GM21390 (cell line): ENCODE measurements around the gene TMEM270.
"Not testable (repeated sequence)": the region's sequence is repeated elsewhere in the genome, so short reads cannot be mapped to it uniquely, and the experiment has no call there.

Source experiments
- ATAC-seq: cut with Tn5 transposase; IDR thresholded peaks from one replicate; pipeline ENCODE4 v1.9.1; 2021; ENCODE audit not compliant: unreplicated experiment

Gene TMEM270, protein sequence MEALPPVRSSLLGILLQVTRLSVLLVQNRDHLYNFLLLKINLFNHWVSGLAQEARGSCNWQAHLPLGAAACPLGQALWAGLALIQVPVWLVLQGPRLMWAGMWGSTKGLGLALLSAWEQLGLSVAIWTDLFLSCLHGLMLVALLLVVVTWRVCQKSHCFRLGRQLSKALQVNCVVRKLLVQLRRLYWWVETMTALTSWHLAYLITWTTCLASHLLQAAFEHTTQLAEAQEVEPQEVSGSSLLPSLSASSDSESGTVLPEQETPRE

DNA sequence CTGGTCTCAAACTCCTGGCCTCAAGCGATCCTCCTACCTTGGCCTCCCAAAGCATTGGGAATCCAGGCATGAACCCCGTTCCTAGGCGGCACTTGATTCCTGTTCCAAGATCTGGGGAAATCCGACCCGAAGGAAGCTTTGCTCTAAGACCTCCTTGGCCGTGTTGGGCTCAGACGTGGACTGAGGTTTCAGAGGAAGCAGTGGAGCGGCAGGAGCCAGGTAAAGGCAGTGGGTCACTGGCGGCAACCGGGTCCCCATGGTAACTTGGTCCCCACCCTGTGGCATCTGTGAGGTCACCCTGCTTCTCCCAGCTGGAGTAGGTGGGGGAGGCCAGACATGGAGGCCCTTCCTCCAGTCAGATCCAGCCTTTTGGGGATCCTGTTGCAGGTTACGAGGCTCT is at the start of gene TMEM270:
TMEM270 (plus strand) TSS at position 301 of the 400 bp plus-strand sequence; CDS start at position 337, 36 bp downstream.
- no peak for ATAC-seq

DNA sequence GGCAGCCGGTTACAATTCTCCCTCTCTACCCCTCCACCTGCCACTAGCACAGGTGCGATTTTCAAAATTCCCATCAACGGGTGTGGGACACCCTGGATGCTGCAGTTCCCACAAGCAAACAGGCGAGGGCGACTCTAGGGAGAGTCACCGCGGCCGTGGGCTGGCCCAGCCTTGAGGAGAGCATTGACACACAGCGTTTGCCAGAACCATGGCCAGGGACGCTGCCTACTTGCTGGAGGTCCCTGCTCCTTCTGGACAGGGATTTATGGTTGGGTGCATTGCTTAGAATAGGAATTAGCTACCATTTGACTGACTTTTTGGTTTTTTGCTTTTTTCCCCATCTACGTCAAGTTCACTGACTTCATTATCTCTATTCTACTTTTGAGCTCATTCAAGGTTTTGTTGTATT is 49.2 kb upstream of the TMEM270 start:
- ATAC-seq, result no peak

DNA sequence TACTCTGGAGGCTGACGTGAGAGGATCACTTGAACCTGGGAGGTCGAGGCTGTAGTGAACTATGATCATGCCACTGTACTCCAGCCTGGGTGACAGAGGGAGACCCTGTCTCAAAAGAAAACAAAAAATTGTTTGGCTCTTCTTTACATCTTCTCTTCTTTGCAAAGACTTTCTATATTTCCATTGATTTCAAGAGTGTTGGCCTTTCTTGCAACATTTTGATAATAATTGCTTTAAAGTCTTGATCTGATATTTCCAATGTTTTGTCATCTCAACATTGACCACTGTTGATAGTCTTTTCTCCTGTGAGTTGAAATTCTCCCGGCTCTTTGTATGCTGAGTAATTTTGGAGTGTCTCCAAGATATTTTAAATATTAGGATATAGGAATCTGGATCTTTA is 48.0 kb upstream of the TMEM270 start:
- no peak for ATAC-seq

DNA sequence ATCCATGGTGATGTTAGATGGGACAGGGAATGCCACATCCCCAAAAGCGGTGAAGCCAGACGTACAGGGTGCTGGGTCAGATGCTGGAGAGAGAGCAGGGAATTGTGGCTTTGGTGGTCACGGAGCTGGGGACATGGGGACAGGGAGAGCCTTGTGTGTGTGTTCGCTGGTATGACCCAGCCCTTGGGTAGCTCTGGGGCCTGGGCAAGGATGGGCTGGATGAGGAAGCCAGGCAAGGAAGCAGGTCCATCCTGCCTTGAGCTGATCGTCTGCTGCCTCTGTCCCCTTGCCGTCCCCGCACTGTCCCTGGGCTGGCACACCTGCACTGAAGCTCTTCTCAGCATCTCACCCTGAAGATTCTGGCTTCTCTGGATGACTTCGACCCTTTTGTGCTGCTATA is 45.5 kb upstream of the TMEM270 start:
- no peak for ATAC-seq

DNA sequence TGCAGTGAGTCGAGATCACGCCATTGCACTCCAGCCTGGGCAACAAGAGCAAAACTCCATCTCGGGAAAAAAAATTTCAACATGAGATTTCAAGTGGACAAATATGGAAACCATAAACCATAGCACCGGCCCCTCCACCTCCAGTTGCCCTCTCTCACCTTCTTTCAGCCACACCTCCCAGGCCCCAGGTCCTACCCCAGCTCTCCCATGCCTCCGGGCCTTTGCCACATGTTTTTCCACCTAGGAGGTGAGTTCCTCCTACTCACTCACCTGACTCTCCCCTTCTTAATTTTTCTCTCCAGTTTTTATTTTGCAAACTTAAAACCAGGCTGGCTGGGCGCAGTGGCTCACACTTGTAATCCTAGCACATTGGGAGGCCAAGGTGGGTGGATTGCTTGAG is 43.8 kb upstream of the TMEM270 start:
- ATAC-seq, result no peak

DNA sequence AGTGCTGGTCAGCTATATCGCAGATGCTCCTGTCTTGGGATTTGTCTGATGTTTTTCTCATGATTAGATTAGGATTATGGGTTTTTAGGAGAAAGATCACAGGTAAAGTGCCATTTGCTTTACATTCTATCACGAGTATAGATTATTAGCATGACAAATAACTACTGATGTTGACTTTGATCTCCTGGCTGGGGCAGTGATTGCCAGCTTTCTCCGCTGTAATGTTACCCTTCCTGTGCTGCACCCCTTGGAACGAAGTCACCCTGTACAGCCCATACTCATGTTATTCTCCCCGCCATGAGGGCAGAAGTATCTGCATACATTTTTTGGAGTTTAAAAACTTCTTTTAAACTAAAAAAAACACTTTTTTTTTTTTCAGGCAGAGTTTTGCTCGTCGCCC is 40.9 kb upstream of the TMEM270 start:
- ATAC-seq, result no peak

DNA sequence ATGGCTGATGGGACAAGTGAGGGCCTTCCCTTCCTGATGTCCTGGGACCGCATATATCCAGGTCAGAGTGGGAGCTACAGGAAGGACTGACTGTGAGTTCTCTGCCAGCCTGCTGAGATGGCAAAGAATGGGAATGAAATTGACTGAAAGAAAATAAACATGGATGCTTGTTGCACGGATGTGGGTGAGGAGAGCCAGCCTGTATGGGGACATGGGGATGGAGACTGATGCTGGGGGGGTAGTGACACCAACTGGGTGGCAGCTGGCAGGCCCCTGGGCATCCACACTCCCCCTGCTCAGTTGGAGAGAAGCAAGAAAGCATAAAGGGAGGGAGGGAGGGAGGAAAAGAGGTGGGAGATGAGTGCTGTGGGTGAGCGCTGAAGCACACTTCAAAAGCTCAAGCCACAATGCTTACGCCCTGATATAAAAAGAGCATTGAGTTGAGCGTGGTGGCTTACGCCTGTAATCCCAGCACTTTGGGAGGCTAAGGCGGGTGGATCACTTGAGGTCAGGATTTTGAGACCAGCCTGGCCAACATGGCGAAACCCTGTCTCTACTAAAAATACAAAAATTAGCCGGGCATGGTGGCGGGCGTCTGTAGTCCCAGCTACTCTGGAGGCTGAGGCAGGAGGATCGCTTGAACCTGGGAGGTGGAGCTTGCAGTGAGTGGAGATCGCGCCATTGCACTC is 39.2 kb upstream of the TMEM270 start:
- ATAC-seq, result not testable (repeated sequence)

DNA sequence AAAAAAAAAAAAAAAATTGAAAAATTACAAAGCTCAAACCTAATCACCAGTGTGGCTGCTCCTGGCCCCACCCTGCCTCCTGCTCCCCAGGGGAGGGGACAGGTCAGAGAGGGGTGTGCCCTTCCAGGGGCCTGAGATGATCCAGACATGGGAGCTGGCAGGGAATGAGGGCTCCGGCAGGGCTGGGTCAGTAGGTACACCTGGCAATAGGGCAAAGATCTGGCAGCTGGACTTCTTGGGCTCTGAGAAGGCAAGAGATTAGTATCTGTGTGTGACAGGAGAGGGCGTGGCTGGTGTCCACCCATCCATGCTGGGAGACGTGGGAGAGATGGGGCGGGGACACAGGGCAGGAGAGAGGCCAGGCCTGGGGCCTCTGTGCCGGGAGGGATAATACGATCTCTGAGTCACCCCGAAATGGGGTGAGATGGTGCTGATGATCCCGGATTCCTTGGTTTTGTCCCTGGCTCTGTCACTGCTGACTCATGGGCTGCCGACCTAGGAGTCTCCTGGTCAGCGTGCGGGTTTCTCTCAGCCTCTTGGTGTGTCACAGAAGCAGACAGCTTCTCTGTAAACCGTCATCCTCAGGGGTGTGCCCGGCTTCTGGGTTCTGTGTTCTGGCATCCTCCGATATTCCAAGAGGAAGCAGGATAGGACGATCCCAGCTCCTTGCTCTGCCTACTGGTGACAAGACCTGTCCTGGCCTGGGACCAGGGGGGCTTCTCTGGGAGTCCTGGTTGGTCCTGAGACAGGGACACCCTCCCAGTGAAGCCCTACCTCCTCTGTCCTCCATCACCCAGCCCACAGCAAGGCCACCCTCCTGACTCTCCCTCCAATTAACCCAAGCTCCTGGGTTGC is 38.4 kb upstream of the TMEM270 start:
- no peak for ATAC-seq

DNA sequence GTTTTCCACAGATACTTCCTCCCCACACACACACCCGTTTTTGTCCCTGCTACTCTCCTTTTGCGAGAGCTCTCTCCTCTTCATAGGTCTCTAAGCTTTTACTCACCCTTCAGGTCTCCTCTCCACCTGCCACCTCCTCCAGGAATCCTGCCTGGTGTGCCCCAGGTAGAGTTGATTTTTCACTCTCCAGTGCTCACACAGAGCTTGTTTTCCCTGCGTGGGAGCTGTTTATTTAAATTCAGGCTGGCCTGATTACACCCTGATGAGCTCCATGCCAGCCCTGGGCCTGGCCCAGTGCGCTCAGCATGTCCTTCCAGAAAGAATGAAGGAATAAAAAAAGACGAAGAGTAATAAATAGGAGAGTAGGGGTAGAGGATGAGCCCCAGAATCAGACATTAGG is 37.7 kb upstream of the TMEM270 start:
- no peak for ATAC-seq

DNA sequence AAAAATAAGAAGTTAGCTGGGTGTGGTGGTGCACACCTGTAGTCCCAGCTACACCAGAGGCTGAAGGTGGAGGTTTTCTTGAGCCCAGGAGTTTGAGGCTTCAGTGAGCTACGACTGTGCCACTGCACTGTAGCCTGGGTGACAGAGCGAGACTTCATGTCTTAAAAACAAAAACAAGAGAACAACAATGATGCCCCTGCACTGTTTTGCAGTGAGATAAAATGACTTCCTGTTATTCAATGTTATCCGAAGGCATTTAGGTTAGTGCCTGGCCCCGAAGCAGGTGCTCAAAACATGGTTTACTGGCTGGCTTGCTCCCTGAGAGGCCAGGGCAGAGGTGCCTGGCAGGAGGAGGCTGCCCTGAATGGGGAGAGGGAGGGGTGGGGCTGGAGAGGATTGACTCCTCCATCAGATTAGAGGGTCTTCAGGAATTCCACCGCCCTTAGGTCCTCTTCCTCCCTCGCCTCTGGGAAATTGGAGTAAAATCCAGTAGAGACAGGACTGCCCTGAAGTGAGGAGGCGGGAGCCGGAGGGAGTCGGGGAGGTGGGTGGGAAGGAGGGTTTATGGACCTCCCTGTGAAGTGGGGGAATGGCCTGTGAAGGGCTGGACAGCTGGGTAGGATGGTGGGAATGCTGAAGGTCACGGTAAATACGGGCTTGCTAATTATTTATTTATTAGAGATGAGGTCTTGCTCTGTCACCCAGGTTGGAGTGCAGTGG is 36.9 kb upstream of the TMEM270 start:
- ATAC-seq, result no peak

DNA sequence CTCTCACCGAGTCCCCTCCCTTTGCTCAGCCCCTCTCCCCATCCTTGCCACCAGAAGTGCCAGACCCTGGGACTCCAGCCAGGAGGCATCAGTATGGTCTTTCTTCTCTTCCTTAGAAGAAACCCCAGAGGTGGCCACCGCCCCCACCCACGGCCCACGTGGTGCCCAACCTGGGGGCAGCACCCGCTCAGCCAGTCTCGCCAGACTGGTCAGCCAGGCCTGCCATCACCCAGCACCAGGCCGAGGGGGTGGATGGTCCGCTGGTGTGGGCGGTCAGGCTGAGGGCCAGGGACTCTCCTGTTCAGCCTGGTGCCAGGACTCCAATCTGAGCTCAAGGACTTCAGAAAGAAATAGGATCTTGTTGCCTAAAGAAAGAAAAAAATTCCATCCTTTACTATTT is 36.0 kb upstream of the TMEM270 start:
- ATAC-seq, result no peak

DNA sequence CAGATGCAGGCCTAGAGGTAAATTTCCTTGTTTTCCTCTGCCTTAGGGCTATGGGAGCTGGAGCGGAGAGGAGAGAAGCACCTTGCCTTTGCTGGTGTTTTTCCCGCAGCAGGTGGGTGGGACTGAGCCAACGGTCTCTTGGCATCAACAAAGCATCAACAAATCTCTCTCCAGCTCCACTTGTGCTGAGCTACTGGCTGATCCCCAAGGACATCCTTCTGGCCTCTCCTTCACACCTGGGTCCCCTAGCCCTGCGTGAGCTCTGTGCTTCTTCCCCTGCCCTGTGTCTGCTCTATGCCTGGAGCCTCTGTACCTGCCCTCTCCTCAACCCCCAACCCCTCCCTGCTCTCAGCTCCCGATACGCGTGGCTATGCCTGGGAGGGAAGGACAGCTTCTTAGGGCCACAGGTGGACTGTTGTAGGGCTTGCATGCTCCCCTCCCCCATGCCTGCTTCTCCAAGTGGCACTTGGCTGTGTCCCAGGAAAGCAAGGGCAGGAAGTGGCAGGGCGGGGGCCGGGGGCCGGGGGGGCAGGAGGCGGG is 33.3 kb upstream of the TMEM270 start:
- ATAC-seq, result no peak

DNA sequence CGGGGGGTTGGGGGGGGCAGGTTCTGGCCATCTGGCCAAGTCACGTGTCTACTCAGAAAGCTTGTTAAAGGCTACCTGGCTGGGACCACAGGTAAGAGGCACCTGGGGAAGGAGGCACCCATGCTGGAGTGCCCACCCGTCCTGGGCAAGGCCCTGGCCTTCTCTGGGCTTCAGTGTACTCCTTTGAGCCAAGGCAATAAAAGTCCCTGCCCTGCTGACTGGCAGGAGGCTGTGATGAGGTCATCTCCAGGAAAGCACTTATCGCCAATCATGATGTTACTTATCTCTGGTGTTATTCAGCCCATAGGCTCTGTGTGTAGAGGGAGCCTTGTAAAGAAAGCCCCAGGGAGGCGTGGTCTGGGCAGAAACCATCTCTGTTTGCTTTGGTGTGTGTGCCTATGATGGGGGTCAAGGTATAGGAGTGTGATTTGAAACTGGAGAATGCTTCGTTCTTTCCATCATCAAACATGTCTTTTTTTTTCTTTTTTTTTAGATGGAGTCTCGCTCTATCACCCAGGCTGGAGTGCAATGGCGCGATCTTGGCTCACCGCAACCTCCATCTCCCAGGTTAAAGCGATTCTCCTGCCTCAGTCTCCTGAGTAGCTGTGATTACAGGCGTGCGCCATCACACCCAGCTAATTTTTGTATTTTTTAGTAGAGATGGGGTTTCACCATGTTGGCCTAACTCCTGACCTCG is 32.7 kb upstream of the TMEM270 start:
- no peak for ATAC-seq

DNA sequence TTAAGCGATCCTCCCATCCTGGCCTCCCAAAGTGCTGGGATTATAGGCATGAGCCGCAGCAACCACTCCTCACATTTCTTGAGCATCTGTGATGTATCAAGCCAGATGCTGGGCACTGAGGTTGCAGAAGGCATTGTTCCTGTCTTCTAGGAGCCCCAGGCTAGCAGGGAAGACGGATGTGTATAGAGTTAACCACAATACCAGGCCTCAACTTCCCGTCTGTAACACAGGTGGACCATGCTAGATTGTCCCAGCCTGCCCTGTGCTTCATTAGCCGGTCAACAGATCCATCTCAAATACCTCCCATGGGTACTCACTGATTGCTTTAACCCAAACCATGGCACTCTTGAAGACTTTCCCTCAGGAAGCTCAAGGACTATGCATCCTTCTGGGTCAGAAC is 32.0 kb upstream of the TMEM270 start:
- no peak for ATAC-seq

DNA sequence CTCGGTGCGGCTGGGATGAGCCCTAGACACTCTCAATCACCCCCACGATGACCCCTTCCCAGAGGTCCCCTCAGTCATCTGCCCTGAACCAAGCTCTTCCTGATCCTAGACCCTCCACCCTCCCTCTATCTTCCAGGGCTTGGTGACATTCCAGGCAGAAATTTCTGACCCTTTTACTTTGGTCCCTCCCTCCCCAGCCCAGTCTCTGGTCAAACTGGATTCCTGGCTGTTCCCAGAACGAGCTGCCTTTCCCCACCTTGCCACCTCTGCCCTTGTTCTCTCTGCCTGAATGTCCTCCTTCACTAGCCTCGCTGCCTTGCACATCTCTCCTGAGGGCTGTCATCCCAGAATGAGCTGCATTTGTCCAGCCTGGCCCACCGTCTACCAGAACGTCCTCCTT is 31.5 kb upstream of the TMEM270 start:
- ATAC-seq, result no peak

DNA sequence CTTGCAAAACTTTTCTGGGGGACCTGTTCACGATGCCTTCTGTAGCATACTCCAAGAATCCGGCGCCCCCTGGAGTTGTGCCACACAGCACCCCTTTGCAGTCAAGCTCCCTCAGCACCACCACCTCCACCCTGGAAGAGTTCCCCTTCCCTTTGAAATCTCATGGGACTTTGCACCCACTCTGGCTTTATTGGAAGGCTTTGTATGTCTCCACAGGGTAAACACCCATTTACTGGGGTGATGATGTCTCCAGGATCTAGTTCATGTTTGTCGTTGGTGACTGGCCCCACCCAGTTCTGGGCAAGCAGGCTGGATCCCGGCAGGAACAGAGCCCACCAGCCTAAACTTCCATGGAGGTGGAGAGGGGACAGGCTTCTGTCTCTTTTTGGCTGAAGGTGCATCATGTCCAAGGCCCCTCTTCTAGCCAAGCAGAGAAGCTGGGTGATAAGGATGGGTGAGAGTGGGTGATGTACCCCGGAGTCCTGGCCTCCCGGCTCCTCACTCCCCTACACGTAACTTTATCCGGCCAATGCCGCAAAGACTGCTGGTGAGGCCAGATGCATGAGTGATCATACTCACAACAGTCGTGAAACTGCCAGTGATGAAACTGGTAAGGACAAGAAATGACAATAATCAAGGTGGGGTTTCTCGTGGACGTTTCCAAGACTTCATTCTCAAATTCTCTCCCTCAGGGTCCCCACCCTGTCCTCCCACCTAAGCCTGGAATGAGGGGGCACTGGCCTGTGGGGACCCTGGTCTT is 30.9 kb upstream of the TMEM270 start:
- ATAC-seq, result no peak

DNA sequence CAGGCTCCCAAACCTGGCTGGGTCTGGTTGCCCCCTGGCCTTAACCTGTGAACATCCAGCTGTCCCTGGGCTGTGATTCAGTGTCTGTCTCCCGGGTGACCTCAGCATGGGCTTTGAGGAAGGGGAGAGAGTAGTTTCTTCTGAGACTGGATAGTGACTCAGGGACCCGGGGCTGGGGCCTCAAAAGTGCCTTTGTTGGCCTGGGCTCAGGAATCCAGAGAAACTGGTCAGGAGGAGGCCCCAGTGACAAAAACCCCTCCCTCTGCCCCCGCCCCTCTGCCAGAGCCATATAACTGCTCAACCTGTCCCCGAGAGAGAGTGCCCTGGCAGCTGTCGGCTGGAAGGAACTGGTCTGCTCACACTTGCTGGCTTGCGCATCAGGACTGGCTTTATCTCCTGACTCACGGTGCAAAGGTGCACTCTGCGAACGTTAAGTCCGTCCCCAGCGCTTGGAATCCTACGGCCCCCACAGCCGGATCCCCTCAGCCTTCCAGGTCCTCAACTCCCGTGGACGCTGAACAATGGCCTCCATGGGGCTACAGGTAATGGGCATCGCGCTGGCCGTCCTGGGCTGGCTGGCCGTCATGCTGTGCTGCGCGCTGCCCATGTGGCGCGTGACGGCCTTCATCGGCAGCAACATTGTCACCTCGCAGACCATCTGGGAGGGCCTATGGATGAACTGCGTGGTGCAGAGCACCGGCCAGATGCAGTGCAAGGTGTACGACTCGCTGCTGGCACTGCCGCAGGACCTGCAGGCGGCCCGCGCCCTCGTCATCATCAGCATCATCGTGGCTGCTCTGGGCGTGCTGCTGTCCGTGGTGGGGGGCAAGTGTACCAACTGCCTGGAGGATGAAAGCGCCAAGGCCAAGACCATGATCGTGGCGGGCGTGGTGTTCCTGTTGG is 30.0 kb upstream of the TMEM270 start, which contains the start of gene CLDN4:
CLDN4 (plus strand) TSS at position 316 of the 903 bp plus-strand sequence; CDS start at position 522, 206 bp downstream.
- no peak for ATAC-seq

DNA sequence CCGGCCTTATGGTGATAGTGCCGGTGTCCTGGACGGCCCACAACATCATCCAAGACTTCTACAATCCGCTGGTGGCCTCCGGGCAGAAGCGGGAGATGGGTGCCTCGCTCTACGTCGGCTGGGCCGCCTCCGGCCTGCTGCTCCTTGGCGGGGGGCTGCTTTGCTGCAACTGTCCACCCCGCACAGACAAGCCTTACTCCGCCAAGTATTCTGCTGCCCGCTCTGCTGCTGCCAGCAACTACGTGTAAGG is 29.4 kb upstream of the TMEM270 start:
- ATAC-seq, result no peak
